ENCODE results near the gene RAB13. TPM values are rescaled to one million over a fixed set of nuclear protein-coding genes. Genes with fewer than 3 reads are reported as not detected.
A peak's percentile ranks its signal among the peaks of the same experiment; 100 is the strongest.

RAB13 gene
- total and polyA plus RNA-seq, 2 of the 8 experiments (the other 6 are each of a cell fraction or from before 2014, with no cell fraction given): 70.5 to 157 TPM

- no peak overlapping the region for H3K56ac ChIP-seq (replicated peaks; ENCODE audit: insufficient read length, low read depth, low read length)
- no peak overlapping the region for H2BK5ac ChIP-seq (ENCODE audit: low read depth, low read length)
- H3K27ac ChIP-seq (ENCODE audit: low read depth, low read length): no peak overlapping the region
- no peak overlapping the region for H4K8ac ChIP-seq (ENCODE audit: extremely low read depth, insufficient read depth, low read length)
- H3K36me3 ChIP-seq (ENCODE audit: control insufficient read depth in 2 of 4, insufficient read depth in 4 of 4, low read length in 3 of 4): peaks cover 6 to 26% (median 17%) of the 10 kb centered on the region in 4 experiments; a peak in 4 of 8 replicates
- FAIRE-seq (no peak), DNase-seq (ENCODE audit: low read depth in 1 of 2, low spot score in 2 of 2) (no peak)
- H2BK15ac ChIP-seq (ENCODE audit: low read length): no peak overlapping the region
- CTCF ChIA-PET (ENCODE audit: partially characterized antibody): interaction anchor here (0.6 to 4.2 kb wide), 17 partner anchors 10 to 433 kb away, joined by 3 to 31 read pairs (median 4); partner anchors contain the start of genes CREB3L4, CRTC2 and RAB13
- no peaks in the 10 kb centered on the region for H3K27me3 ChIP-seq (replicated peaks in 1 of 4; ENCODE audit: control insufficient read depth in 3 of 4, extremely low read depth in 1 of 4, insufficient read depth in 3 of 4, low read length in 3 of 4)
- POLR2A ChIA-PET (ENCODE audit: partially characterized antibody): interaction anchor here (0.7 to 11.4 kb wide), 12 partner anchors 11 to 147 kb away, joined by 3 to 75 read pairs (median 35); partner anchors contain the start of genes CREB3L4, CRTC2, GATAD2B and JTB
- H3K18ac ChIP-seq (ENCODE audit: extremely low read depth, low read length): no peak overlapping the region
- peaks cover 0 to 18% of the 10 kb centered on the region in 2 experiments; a peak in 2 of 4 replicates for H3K79me2 ChIP-seq (ENCODE audit: control insufficient read depth in 1 of 2, insufficient read depth in 2 of 2, low read length in 2 of 2)
- H2BK20ac ChIP-seq (ENCODE audit: low read length): no peak overlapping the region
- no peak overlapping the region for H4K91ac ChIP-seq (replicated peaks; ENCODE audit: insufficient read length, low read length)
- no peak overlapping the region for H2BK120ac ChIP-seq (replicated peaks; ENCODE audit: low read depth, low read length)
- WGBS, 2 experiments (ENCODE audit: extremely low coverage in 1 of 2, insufficient coverage in 1 of 2, insufficient read length in 1 of 2, insufficient replicate concordance in 2 of 2, low coverage in 1 of 2, low lambda C conversion rate in 2 of 2, missing lambda C conversion rate in 1 of 2): 97% methylated on average over 3 of the region's 3 CpGs; no CpG with 5 or more reads in 1 of the 2 experiments
- H3K23me2 ChIP-seq (ENCODE audit: low read depth, low read length): peaks cover 6% of the 10 kb centered on the region; the same call in 1 of the 2 replicates
- no peak overlapping the region for H3K9ac ChIP-seq (replicated peaks in 1 of 4; ENCODE audit: extremely low read depth in 1 of 4, low read depth in 3 of 4, low read length in 3 of 4)
- no peaks in the 10 kb centered on the region for H3K9me3 ChIP-seq (ENCODE audit: insufficient read depth in 2 of 2, low read depth in 1 of 2, low read length in 1 of 2)
- peaks cover 2 to 3% of the 10 kb centered on the region in 2 experiments for H4K20me1 ChIP-seq (replicated peaks in 1 of 2; ENCODE audit: control insufficient read depth in 1 of 2, insufficient read depth in 2 of 2, low read length in 2 of 2)
- no peak overlapping the region for H2AK5ac ChIP-seq (ENCODE audit: low read depth, low read length)
- peak overlapping the region in 1 of 4 experiments; percentile 79; a peak in 2 of 8 replicates for H3K4me3 ChIP-seq (ENCODE audit: extremely low read depth in 1 of 4, insufficient read depth in 2 of 4, low read depth in 3 of 4, low read length in 4 of 4)
- H3K4ac ChIP-seq (replicated peaks; ENCODE audit: insufficient read length, low read depth, low read length): no peak overlapping the region
- H3K14ac ChIP-seq (ENCODE audit: insufficient read length): no peak overlapping the region
- H3K4me2 ChIP-seq (ENCODE audit: insufficient read depth in 1 of 2, low read depth in 2 of 2, low read length in 2 of 2): peak overlapping the region; percentile 69 to 89; a peak in 2 of 4 replicates
- no peak overlapping the region for H2BK12ac ChIP-seq (ENCODE audit: low read depth, low read length)
- no peak overlapping the region for H2AFZ ChIP-seq (ENCODE audit: low read length)
- H3K4me1 ChIP-seq (replicated peaks in 1 of 4; ENCODE audit: control insufficient read depth in 3 of 4, insufficient read depth in 4 of 4, low read length in 3 of 4): peaks cover 0 to 5% (median 2%) of the 10 kb centered on the region in 4 experiments; a peak in 2 of 7 replicates
- TF ChIP-seq JUN (IDR thresholded peaks at IDR 0.05; ENCODE audit: low read depth, low read length) (no peak), FOSL1 (IDR thresholded peaks at IDR 0.05; ENCODE audit: insufficient read depth, low read depth, low read length) (no peak), RFX5 (IDR thresholded peaks at IDR 0.05; ENCODE audit: borderline replicate concordance, low read depth, low read length) (no peak), RNF2 (IDR thresholded peaks at IDR 0.05; ENCODE audit: borderline replicate concordance, low read depth, low read length, missing control alignments, poor library complexity, severe bottlenecking) (no peak), KDM1A (IDR thresholded peaks at IDR 0.05; ENCODE audit: borderline replicate concordance, low read length) (no peak), CEBPB (IDR thresholded peaks at IDR 0.05; ENCODE audit: low read depth, low read length) (no peak), ASH2L (IDR thresholded peaks at IDR 0.05; ENCODE audit: low read length) (no peak)
- TF ChIP-seq, protein P1, sequence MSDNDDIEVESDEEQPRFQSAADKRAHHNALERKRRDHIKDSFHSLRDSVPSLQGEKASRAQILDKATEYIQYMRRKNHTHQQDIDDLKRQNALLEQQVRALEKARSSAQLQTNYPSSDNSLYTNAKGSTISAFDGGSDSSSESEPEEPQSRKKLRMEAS (IDR thresholded peaks at IDR 0.05): no peak
- TF ChIP-seq, protein P2, sequence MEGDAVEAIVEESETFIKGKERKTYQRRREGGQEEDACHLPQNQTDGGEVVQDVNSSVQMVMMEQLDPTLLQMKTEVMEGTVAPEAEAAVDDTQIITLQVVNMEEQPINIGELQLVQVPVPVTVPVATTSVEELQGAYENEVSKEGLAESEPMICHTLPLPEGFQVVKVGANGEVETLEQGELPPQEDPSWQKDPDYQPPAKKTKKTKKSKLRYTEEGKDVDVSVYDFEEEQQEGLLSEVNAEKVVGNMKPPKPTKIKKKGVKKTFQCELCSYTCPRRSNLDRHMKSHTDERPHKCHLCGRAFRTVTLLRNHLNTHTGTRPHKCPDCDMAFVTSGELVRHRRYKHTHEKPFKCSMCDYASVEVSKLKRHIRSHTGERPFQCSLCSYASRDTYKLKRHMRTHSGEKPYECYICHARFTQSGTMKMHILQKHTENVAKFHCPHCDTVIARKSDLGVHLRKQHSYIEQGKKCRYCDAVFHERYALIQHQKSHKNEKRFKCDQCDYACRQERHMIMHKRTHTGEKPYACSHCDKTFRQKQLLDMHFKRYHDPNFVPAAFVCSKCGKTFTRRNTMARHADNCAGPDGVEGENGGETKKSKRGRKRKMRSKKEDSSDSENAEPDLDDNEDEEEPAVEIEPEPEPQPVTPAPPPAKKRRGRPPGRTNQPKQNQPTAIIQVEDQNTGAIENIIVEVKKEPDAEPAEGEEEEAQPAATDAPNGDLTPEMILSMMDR (IDR thresholded peaks at IDR 0.05; ENCODE audit: control extremely low read depth in 1 of 3, insufficient read depth in 1 of 3, low read depth in 1 of 3, low read length in 3 of 3): no peak
- no peak overlapping the region for H4K5ac ChIP-seq (ENCODE audit: insufficient read length, low read depth, low read length)
- H3K23ac ChIP-seq (ENCODE audit: insufficient read length): no peak overlapping the region
- H3K79me1 ChIP-seq (ENCODE audit: low read depth, low read length): no peaks in the 10 kb centered on the region
Measured at GRCh38 chr1:153944827-153945117, 41.4 kb downstream of the RAB13 start.

All from H1 (cell line).